Adrenal gland (tissue), 5 donors: Measurements from ENCODE around the gene DPH1.

Source experiments
- POLR2A ChIP-seq, 2 donors: fragments of 450-650 bp; IDR thresholded peaks; one replicate each; pipeline ENCODE4 v1.6.1; 2017; ENCODE audit warnings: antibody characterized with exemption in 2 of 2, mild to moderate bottlenecking in 2 of 2, moderate library complexity in 1 of 2
- TF ChIP-seq, protein P1 (sequence below), 6 experiments: fragments of 450-650 bp in 4 of 6; fragments of 200-600 bp in 2 of 6; sonication (generic) in 1 of 6; IDR thresholded peaks; 1 replicate in 5 of 6; 2 replicates in 1 of 6; pipeline versions ENCODE4 v1.5.1 to v1.8.0; 2016 to 2021; ENCODE audit warnings: antibody characterized with exemption in 6 of 6, mild to moderate bottlenecking in 2 of 6, moderate library complexity in 1 of 6
- donor health status: DM: no; HTN: no; CAD: no.

DNA sequence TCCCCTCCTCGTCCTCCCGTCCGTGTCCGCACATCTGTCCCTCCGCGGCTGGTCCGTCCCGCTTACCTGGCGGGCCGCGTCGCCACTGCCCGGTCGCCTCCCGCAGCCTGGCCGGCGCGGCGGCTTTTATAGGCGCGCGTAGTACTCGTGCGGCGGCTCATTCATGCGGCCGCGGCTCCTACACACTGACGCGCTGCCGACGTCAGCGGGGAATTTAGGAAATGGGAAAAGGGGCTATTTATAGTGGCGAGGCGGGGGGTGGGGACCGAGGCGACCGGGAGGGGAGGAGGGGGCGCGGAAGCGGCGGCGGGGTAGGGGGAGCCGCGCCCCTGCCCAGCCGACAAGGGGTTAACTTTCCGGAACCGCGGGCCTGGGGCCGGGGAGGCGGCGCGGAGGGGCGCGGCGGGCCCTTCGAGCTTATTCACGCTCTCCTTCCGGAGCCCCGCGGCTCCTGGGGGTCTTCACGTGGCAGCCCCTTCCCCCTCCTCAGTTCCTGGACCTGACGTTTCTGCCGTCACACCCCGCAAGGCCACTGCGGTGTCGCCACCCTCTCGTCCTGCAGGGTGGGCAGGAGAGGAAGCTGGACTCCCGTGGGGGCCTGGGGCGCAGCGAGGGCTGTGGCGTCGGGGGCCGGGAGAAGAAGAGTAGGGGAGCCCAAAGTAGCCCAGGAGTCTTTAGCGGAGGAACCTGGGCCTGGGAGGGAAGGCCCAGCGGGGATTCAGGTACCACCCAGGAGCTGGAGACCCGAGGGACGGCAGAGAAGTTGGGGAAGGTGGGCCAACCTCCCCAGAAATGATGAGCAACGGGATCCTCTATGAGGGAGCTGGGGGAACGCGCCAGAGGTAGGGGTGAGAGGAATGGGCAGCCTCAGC lies 21.3 kb downstream of the DPH1 start:
- TF ChIP-seq, protein P1, sequence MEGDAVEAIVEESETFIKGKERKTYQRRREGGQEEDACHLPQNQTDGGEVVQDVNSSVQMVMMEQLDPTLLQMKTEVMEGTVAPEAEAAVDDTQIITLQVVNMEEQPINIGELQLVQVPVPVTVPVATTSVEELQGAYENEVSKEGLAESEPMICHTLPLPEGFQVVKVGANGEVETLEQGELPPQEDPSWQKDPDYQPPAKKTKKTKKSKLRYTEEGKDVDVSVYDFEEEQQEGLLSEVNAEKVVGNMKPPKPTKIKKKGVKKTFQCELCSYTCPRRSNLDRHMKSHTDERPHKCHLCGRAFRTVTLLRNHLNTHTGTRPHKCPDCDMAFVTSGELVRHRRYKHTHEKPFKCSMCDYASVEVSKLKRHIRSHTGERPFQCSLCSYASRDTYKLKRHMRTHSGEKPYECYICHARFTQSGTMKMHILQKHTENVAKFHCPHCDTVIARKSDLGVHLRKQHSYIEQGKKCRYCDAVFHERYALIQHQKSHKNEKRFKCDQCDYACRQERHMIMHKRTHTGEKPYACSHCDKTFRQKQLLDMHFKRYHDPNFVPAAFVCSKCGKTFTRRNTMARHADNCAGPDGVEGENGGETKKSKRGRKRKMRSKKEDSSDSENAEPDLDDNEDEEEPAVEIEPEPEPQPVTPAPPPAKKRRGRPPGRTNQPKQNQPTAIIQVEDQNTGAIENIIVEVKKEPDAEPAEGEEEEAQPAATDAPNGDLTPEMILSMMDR (IDR thresholded peaks at IDR 0.05), result no peak
- peak; percentile 33 to 41 for TF ChIP-seq POLR2A (IDR thresholded peaks at IDR 0.05)
